SKM-1 treated with dmso at 0.1 percent for 144 hours (cell line): Measurements from ENCODE around the gene SOX6.

ENCODE experiments used
- DNase-seq: peaks from one replicate; lab custom pipeline; 2025; ENCODE audit not compliant: unreplicated experiment; lab: John Stamatoyannopoulos, UW

SOX6 gene

GRCh38 chr11:16321148-16321547, 35.2 kb downstream of the SOX6 start:
- no peak for DNase-seq

- no peak for DNase-seq
Measured at GRCh38 chr11:16318320-16318719, 38.0 kb downstream of the SOX6 start.

GRCh38 chr11:16317712-16318111, 38.6 kb downstream of the SOX6 start:
- DNase-seq: no peak

- no peak for DNase-seq
Measured at GRCh38 chr11:16313846-16314245, 42.5 kb downstream of the SOX6 start.

- no peak for DNase-seq
Measured at GRCh38 chr11:16312233-16312765, 44.0 kb downstream of the SOX6 start.

GRCh38 chr11:16311831-16312230, 44.5 kb downstream of the SOX6 start:
- DNase-seq: no peak

- DNase-seq: no peak
Measured at GRCh38 chr11:16310943-16311342, 45.4 kb downstream of the SOX6 start.

GRCh38 chr11:16309226-16309625, 47.1 kb downstream of the SOX6 start:
- DNase-seq: no peak

GRCh38 chr11:16301462-16301861, 54.9 kb downstream of the SOX6 start:
- no peak for DNase-seq

- no peak for DNase-seq
Measured at GRCh38 chr11:16299884-16300782, 56.2 kb downstream of the SOX6 start.

GRCh38 chr11:16299390-16299789, 57.0 kb downstream of the SOX6 start:
- DNase-seq: no peak

- no peak for DNase-seq
Measured at GRCh38 chr11:16297332-16297731, 59.0 kb downstream of the SOX6 start.

GRCh38 chr11:16296273-16296672, 60.1 kb downstream of the SOX6 start:
- DNase-seq: no peak

- DNase-seq: no peak
Measured at GRCh38 chr11:16295592-16295991, 60.8 kb downstream of the SOX6 start.

GRCh38 chr11:16293204-16293681, 63.1 kb downstream of the SOX6 start:
- DNase-seq: no peak

GRCh38 chr11:16292167-16292859, 64.0 kb downstream of the SOX6 start:
- DNase-seq: no peak

GRCh38 chr11:16291729-16292128, 64.6 kb downstream of the SOX6 start:
- no peak for DNase-seq

- no peak for DNase-seq
Measured at GRCh38 chr11:16289541-16289940, 66.8 kb downstream of the SOX6 start.

GRCh38 chr11:16287630-16288280, 68.6 kb downstream of the SOX6 start:
- DNase-seq: no peak

- DNase-seq: no peak
Measured at GRCh38 chr11:16286095-16286494, 70.3 kb downstream of the SOX6 start.

GRCh38 chr11:16280256-16280682, 76.1 kb downstream of the SOX6 start:
- DNase-seq: no peak
